Right lobe of liver (tissue), 4 donors: Measurements from ENCODE around the gene LSM10.

ENCODE experiments used
- CTCF ChIP-seq, 4 donors: fragments of 200-600 bp in 3 of 4; fragments of 450-650 bp in 1 of 4; IDR thresholded peaks; one replicate each; pipeline versions ENCODE4 v1.5.1 to v1.8.0; 2016 to 2022; ENCODE audit warnings: antibody characterized with exemption in 4 of 4, mild to moderate bottlenecking in 2 of 4
- POLR2A ChIP-seq: fragments of 450-650 bp; IDR thresholded peaks from one replicate; pipeline ENCODE4 v1.6.1; 2017; ENCODE audit warnings: antibody characterized with exemption, mild to moderate bottlenecking
- donor health status: DM: no; HTN: no; CAD: no.
- donor health status: DM: no; HTN: no; CAD: no.
- donor health status: DM: no; HTN: yes; CAD: no.

- peak; percentile 52 for TF ChIP-seq POLR2A
- TF ChIP-seq CTCF (IDR thresholded peaks at IDR 0.05): no peak
Measured at GRCh38 chr1:36400825-36401601, 3.3 kb upstream of the LSM10 start.
